Thyroid gland (tissue), 4 donors: Measurements from ENCODE around the gene MAFB.

Experiments
- CTCF ChIP-seq, 6 experiments: fragments of 200-600 bp in 3 of 6; fragments of 450-650 bp in 3 of 6; sonication (generic) in 3 of 6; IDR thresholded peaks; one replicate each; pipeline ENCODE4 v1.5.1; 2016 to 2019; ENCODE audit warnings: antibody characterized with exemption in 6 of 6, mild to moderate bottlenecking in 2 of 6, inconsistent platforms in 1 of 6, moderate library complexity in 1 of 6
- POLR2A ChIP-seq, 2 donors: fragments of 450-650 bp; IDR thresholded peaks; one replicate each; pipeline ENCODE4 v1.6.1; 2017; ENCODE audit warnings: antibody characterized with exemption in 2 of 2, mild to moderate bottlenecking in 2 of 2, moderate library complexity in 1 of 2

- TF ChIP-seq CTCF (IDR thresholded peaks at IDR 0.05) (no peak), POLR2A (IDR thresholded peaks at IDR 0.05) (no peak)
These were observed 15.0 kb upstream of the MAFB start for GRCh38 chr20:40703975-40704530.
